ENCODE results near the gene SIL1. TPM values are rescaled to one million over a fixed set of nuclear protein-coding genes. Genes with fewer than 3 reads are reported as not detected.
"Not testable (repeated sequence)": the region's sequence is repeated elsewhere in the genome, so short reads cannot be mapped to it uniquely, and the experiment has no call there.

SIL1 gene
- polyA plus RNA-seq, 1 experiment = 64.6 TPM

DNA sequence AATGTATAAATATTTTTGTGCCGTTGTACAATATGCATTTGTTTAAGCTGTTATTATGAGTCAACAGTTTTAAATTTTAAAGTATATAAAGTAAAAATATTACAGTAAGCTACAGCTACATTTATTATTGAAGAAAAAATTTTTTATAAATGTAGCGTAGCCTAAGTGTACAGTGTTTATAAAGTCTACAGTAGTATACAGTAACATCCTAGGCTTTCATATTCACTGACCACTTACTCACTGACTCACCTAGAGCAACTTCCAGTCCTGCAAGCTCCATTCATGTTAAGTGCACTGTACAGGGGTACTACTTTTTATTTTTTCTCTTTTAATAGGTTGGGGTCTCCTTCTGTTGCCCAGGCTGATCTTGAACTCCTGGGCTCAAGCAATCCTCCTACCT is 30.6 kb downstream of the SIL1 start:
- H3K9me3 ChIP-seq (ENCODE audit: control insufficient read depth, insufficient read depth, low read length) = peaks cover 5% of the 10 kb centered on the region
- ChIA-PET POLR2A (interaction anchor here (0.7 to 1.1 kb wide), 2 partner anchors 15 to 31 kb away, joined by 3 read pairs; partner anchors contain the start of gene SIL1), CTCF (no interaction called here)
- no peaks in the 10 kb centered on the region for H3K27me3 ChIP-seq (ENCODE audit: control insufficient read depth, insufficient read depth, low read length)
- no peak overlapping the region for H3K27ac ChIP-seq (ENCODE audit: low read depth, low read length)
- DNase-seq (ENCODE audit: low read depth, low spot score) = no peak
- TF ChIP-seq, protein P1, sequence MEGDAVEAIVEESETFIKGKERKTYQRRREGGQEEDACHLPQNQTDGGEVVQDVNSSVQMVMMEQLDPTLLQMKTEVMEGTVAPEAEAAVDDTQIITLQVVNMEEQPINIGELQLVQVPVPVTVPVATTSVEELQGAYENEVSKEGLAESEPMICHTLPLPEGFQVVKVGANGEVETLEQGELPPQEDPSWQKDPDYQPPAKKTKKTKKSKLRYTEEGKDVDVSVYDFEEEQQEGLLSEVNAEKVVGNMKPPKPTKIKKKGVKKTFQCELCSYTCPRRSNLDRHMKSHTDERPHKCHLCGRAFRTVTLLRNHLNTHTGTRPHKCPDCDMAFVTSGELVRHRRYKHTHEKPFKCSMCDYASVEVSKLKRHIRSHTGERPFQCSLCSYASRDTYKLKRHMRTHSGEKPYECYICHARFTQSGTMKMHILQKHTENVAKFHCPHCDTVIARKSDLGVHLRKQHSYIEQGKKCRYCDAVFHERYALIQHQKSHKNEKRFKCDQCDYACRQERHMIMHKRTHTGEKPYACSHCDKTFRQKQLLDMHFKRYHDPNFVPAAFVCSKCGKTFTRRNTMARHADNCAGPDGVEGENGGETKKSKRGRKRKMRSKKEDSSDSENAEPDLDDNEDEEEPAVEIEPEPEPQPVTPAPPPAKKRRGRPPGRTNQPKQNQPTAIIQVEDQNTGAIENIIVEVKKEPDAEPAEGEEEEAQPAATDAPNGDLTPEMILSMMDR (IDR thresholded peaks at IDR 0.05; ENCODE audit: low read depth, low read length) = no peak
- no peak overlapping the region for H3K4me3 ChIP-seq (ENCODE audit: low read depth, low read length)

DNA sequence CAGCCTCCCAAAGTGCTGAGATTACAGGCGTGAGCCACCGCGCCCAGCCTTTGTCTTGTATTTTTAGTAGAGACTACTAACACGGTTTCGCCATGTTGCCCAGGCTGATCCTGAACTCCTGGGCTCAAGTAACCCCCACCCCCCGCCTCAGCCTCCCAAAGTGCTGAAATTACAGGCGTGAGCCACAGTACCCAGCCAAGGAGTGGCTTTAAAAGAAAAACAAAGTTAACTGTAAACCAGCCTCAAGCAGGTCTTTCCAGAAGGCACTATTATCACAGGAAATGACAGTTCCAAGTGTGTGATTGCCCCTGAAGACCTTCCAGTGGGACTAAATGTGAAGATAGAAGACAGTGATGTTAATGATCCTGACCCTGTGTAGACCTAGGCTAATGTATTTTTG is 31.1 kb downstream of the SIL1 start:
- ChIA-PET POLR2A (interaction anchor here (0.7 to 1.1 kb wide), 2 partner anchors 16 to 31 kb away, joined by 3 read pairs; partner anchors contain the start of gene SIL1), CTCF (no interaction called here)
- DNase-seq (ENCODE audit: low read depth, low spot score) = no peak
- no peaks in the 10 kb centered on the region; the same call in 1 of the 2 replicates for H3K9me3 ChIP-seq (ENCODE audit: control insufficient read depth, insufficient read depth, low read length)
- no peak overlapping the region for H3K4me3 ChIP-seq (ENCODE audit: low read depth, low read length)
- TF ChIP-seq, protein P1 (IDR thresholded peaks at IDR 0.05; ENCODE audit: low read depth, low read length) = no peak
- no peak overlapping the region for H3K27ac ChIP-seq (ENCODE audit: low read depth, low read length)
- no peaks in the 10 kb centered on the region for H3K27me3 ChIP-seq (ENCODE audit: control insufficient read depth, insufficient read depth, low read length)

DNA sequence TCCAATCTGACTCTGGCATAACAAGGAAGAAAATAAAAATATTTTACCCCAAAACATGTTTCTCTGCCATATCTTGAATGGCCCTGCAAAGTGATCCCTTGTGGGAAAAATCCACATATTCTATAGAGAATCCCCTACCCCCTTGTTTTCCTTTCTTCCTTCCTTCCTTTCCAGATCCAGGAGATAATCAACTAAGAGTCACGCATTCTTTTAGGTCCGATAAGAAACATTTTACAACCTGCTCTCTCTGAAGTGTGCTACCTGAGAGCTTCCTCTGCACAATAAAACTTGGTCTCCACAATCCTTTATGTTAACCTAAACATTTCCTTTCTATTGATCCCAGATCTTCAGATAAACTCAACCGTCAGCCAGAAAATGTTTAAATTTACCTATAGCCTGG is 33.3 kb downstream of the SIL1 start:
- DNase-seq (ENCODE audit: low read depth, low spot score); CTCF ChIA-PET; H3K4me3 ChIP-seq (ENCODE audit: low read depth, low read length); POLR2A ChIA-PET; H3K27ac ChIP-seq (ENCODE audit: low read depth, low read length); H3K9me3 ChIP-seq (ENCODE audit: control insufficient read depth, insufficient read depth, low read length); H3K27me3 ChIP-seq (ENCODE audit: control insufficient read depth, insufficient read depth, low read length): not testable (repeated sequence)

DNA sequence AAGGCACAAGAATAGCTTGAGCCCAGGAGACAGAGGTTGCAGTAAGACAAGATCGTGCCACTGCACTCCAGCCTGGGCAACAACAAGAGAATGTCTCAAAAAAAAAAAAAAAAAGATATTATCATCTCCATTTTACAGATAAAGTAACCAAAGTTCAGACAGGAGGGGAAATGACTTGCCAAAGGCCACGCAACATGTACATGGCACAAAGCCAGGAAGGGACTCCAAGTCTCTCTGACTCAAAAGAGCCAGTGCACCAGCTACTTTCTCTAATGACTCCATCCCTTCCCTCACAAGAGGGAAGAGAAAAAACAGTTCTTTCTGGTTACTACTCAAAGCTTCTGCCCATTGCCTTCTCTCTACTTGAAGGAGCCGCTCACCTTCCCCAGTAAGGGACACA is 34.1 kb downstream of the SIL1 start:
- Histone ChIP-seq H3K4me3 (ENCODE audit: low read depth, low read length) (no peak overlapping the region), H3K9me3 (ENCODE audit: control insufficient read depth, insufficient read depth, low read length) (no peaks in the 10 kb centered on the region), H3K27me3 (ENCODE audit: control insufficient read depth, insufficient read depth, low read length) (no peaks in the 10 kb centered on the region), H3K27ac (ENCODE audit: low read depth, low read length) (no peak overlapping the region)
- CTCF ChIA-PET = no interaction called here
- POLR2A ChIA-PET = interaction anchor here (0.7 kb wide), 1 partner anchor 44 kb away, joined by 6 read pairs; no protein-coding TSS in a partner anchor
- DNase-seq (ENCODE audit: low read depth, low spot score) = no peak
- TF ChIP-seq, protein P1 (IDR thresholded peaks at IDR 0.05; ENCODE audit: low read depth, low read length) = no peak

DNA sequence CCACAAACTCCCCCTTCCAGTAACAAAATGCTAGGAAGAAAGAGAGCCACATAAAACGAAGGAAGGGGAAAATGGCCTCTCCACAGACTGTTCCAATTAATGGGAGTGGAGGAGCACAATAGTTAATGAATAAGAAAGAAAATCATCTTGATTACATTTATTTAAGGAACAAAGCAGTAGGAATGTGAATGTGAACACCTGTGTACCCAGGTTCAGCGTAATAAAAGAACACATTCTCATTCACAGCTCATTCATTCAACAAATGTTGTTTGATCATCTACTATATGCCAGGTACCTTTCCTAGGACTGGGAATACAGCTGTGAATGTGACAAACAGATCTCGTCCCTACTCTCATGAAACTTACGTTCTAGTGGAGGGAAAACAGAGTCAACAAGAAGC is 35.7 kb downstream of the SIL1 start:
- Histone ChIP-seq H3K9me3 (ENCODE audit: control insufficient read depth, insufficient read depth, low read length) (no peaks in the 10 kb centered on the region), H3K27me3 (ENCODE audit: control insufficient read depth, insufficient read depth, low read length) (no peaks in the 10 kb centered on the region), H3K4me3 (ENCODE audit: low read depth, low read length) (no peak overlapping the region), H3K27ac (ENCODE audit: low read depth, low read length) (no peak overlapping the region)
- POLR2A ChIA-PET = interaction anchor here (0.7 kb wide), 1 partner anchor 35 kb away, joined by 4 read pairs; the partner anchor contains the start of gene SIL1
- no peak for DNase-seq (ENCODE audit: low read depth, low spot score)
- CTCF ChIA-PET = no interaction called here
- TF ChIP-seq, protein P1 (IDR thresholded peaks at IDR 0.05; ENCODE audit: low read depth, low read length) = no peak

DNA sequence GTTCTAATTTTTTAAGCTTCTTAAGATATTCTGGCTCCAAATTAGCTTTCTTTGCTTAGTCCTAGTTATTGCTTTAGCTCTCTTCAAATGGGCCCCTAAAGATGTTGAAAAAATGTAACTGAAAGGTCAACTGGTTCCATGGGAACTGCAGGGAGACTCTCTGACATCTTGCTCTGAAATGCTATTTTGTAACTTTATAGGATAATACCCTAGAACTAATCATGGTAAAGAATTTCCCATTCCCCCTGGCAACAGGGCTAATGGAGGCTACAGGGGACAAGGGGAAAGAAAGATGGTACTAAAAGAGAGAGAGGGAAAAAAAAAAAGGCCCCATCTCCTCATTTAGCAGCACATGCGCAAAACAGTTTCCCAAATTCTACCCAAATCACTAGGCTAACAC is 39.4 kb downstream of the SIL1 start:
- CTCF ChIA-PET = no interaction called here
- TF ChIP-seq, protein P1 (IDR thresholded peaks at IDR 0.05; ENCODE audit: low read depth, low read length) = no peak
- H3K27ac ChIP-seq (ENCODE audit: low read depth, low read length) = no peak overlapping the region

More for the DNA sequence above, 39.4 kb downstream of the SIL1 start:
- Histone ChIP-seq H3K27me3 (ENCODE audit: control insufficient read depth, insufficient read depth, low read length) (no peaks in the 10 kb centered on the region), H3K9me3 (ENCODE audit: control insufficient read depth, insufficient read depth, low read length) (no peaks in the 10 kb centered on the region), H3K4me3 (ENCODE audit: low read depth, low read length) (no peak overlapping the region)
- no peak for DNase-seq (ENCODE audit: low read depth, low spot score)
- POLR2A ChIA-PET = no interaction called here
